ENCODE results near the gene PROS1. TPM values are rescaled to one million over a fixed set of nuclear protein-coding genes. Genes with fewer than 3 reads are reported as not detected.

The PROS1 gene
- total and polyA plus RNA-seq, 2 of the 8 experiments (the other 6 are each of a cell fraction or from before 2014, with no cell fraction given): 0.65 to 2.5 TPM

GRCh38 chr3:93931597-93932229 is 42.0 kb downstream of the PROS1 start (continued):
- TF ChIP-seq TEAD4 (IDR thresholded peaks at IDR 0.05; ENCODE audit: low read depth, low read length) (no peak), HDAC2 (IDR thresholded peaks at IDR 0.05; ENCODE audit: borderline replicate concordance in 1 of 2, low read depth in 2 of 2, low read length in 2 of 2) (no peak)
